Lower leg skin (tissue), 3 donors: ENCODE data around the gene VASH1.

Source experiments
- CTCF ChIP-seq, 3 donors: fragments of 450-650 bp; IDR thresholded peaks; one replicate each; pipeline ENCODE4 v1.5.1; 2016; ENCODE audit warnings: antibody characterized with exemption in 3 of 3, mild to moderate bottlenecking in 3 of 3, moderate library complexity in 2 of 3
- POLR2A ChIP-seq, 2 donors: fragments of 450-650 bp; IDR thresholded peaks; one replicate each; pipeline ENCODE4 v1.6.1; 2016 to 2017; ENCODE audit warnings: antibody characterized with exemption in 2 of 2, mild to moderate bottlenecking in 1 of 2, moderate library complexity in 1 of 2

DNA sequence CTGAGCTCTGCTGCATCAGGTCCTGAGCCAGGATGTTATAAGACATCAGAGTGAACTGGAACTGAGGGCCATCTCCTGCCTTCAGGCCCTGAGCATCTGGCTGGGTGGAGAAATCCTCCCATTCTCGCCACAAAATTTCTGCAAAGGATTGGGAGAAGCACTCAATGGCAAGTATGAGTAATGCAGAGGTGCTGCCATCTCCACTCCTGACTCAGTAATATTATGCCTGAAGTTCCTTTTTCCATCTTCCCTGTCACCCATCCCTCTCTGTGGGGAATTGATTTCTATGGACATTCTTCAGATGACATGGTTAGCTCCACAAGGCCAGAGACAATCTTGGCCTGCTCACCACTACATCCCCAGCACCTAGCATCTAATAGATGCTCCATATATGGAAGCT, 46.7 kb downstream of the VASH1 start:
- TF ChIP-seq CTCF (IDR thresholded peaks at IDR 0.05) (no peak), POLR2A (IDR thresholded peaks at IDR 0.05) (no peak)
